ENCODE measurements around the gene MEN1.
A peak's percentile ranks its signal among the peaks of the same experiment; 100 is the strongest.

GRCh38 chr11:64854534-64855502, 44.5 kb upstream of the MEN1 start:
- TF ChIP-seq CTCF (CRISPR knock-in tag; IDR thresholded peaks at IDR 0.05), result no peak
- TF ChIP-seq REPIN1 (CRISPR knock-in tag; IDR thresholded peaks at IDR 0.05; ENCODE audit: borderline replicate concordance, low read depth), result no peak
- TF ChIP-seq EP300 (IDR thresholded peaks at IDR 0.05; ENCODE audit: low read depth in 2 of 2, low read length in 2 of 2), result peak in 1 of 2 experiments; percentile 62; a peak in 2 of 4 replicates
- TF ChIP-seq EP300 (CRISPR knock-in tag; IDR thresholded peaks at IDR 0.05; ENCODE audit: borderline replicate concordance), result peak; percentile 87

Measured in HepG2 (cell line).